LHCN-M2 (cell line): ENCODE measurements around the gene OXNAD1. TPM values are rescaled to one million over a fixed set of nuclear protein-coding genes. Genes with fewer than 3 reads are reported as not detected.

ENCODE experiments used
- DNase-seq: peaks from one replicate; pipeline ENCODE4 v3.0.0-alpha.2; 2012; ENCODE audit warnings: low read depth
- total RNA-seq: library from RNA; depleted of rRNA; stranded (reverse); fragments of >200 nt; gene quantifications from 2 replicates; pipeline ENCODE4 v1.2.3, GENCODE V29; 2014

The OXNAD1 gene
- total RNA-seq, 1 experiment from 2014 or later = 5.5 TPM

GRCh38 chr3:16247282-16248061 lies 17.5 kb upstream of the OXNAD1 start:
- DNase-seq = peak; percentile 78

- no peak for DNase-seq
These were observed 16.5 kb upstream of the OXNAD1 start for GRCh38 chr3:16248556-16248955.

- DNase-seq = peak; percentile 51
These were observed 15.7 kb upstream of the OXNAD1 start for GRCh38 chr3:16249336-16249735.

GRCh38 chr3:16249886-16250285 lies 15.1 kb upstream of the OXNAD1 start:
- DNase-seq = no peak

- DNase-seq = no peak
These were observed 13.5 kb upstream of the OXNAD1 start for GRCh38 chr3:16251316-16252085.

- DNase-seq = no peak
These were observed 12.6 kb upstream of the OXNAD1 start for GRCh38 chr3:16252243-16252978.

GRCh38 chr3:16252988-16253387 lies 12.0 kb upstream of the OXNAD1 start:
- DNase-seq = no peak

- no peak for DNase-seq
These were observed 11.4 kb upstream of the OXNAD1 start for GRCh38 chr3:16253601-16254000.

GRCh38 chr3:16254916-16255315 lies 10.1 kb upstream of the OXNAD1 start:
- peak; percentile 44 for DNase-seq

- DNase-seq = no peak
These were observed 9.7 kb upstream of the OXNAD1 start for GRCh38 chr3:16255326-16255725.

GRCh38 chr3:16255726-16256125 lies 9.3 kb upstream of the OXNAD1 start:
- DNase-seq = no peak

GRCh38 chr3:16257309-16257708 lies 7.7 kb upstream of the OXNAD1 start:
- no peak for DNase-seq

- DNase-seq = no peak
These were observed 6.8 kb upstream of the OXNAD1 start for GRCh38 chr3:16258177-16258576.

- DNase-seq = no peak
These were observed 6.1 kb upstream of the OXNAD1 start for GRCh38 chr3:16258866-16259265.

GRCh38 chr3:16260046-16260445 lies 5.0 kb upstream of the OXNAD1 start:
- DNase-seq = no peak

- no peak for DNase-seq
These were observed 2.8 kb upstream of the OXNAD1 start for GRCh38 chr3:16262174-16262573.

GRCh38 chr3:16264174-16264707 lies 771 bp upstream of the OXNAD1 start:
- no peak for DNase-seq

- no peak for DNase-seq
These were observed 409 bp downstream of the OXNAD1 start for GRCh38 chr3:16265455-16265786.

GRCh38 chr3:16266714-16267113 lies 1.7 kb downstream of the OXNAD1 start:
- no peak for DNase-seq

- DNase-seq = no peak
These were observed 5.8 kb downstream of the OXNAD1 start for GRCh38 chr3:16270855-16271254.

- no peak for DNase-seq
These were observed 7.6 kb downstream of the OXNAD1 start for GRCh38 chr3:16272588-16272987.

- DNase-seq = no peak
These were observed 8.9 kb downstream of the OXNAD1 start for GRCh38 chr3:16273867-16274266.
